Esophagus squamous epithelium (tissue), 5 donors: ENCODE results near the gene ZNF12. TPM values are rescaled to one million over a fixed set of nuclear protein-coding genes. Genes with fewer than 3 reads are reported as not detected.
"Not testable (repeated sequence)": the region's sequence is repeated elsewhere in the genome, so short reads cannot be mapped to it uniquely, and the experiment has no call there.

Experiments used
- DNase-seq: peaks from one replicate; lab custom pipeline; 2025; lab: John Stamatoyannopoulos, UW
- H3K27ac ChIP-seq, 4 donors: fragments of 200-600 bp; sonication (generic); one replicate each; pipeline ENCODE4 v1.5.1; 2016 to 2019; ENCODE audit warnings: mild to moderate bottlenecking in 1 of 4
- H3K27me3 ChIP-seq, 4 donors: fragments of 200-600 bp; sonication (generic); 1 replicate in 3 of 4; 2 replicates in 1 of 4; pipeline versions ENCODE4 v1.5.1 to v1.6.0; 2017 to 2021; ENCODE audit warnings: antibody characterized with exemption in 1 of 4
- H3K36me3 ChIP-seq, 3 donors: fragments of 200-600 bp; sonication (generic); one replicate each; pipeline ENCODE4 v1.5.1; 2016 to 2019
- H3K4me1 ChIP-seq, 3 donors: fragments of 200-600 bp; sonication (generic); one replicate each; pipeline ENCODE4 v1.5.1; 2017 to 2019
- H3K4me3 ChIP-seq, 4 donors: fragments of 200-600 bp; sonication (generic); 1 replicate in 3 of 4; 2 replicates in 1 of 4; pipeline ENCODE4 v1.5.1; 2016 to 2019; ENCODE audit warnings: mild to moderate bottlenecking in 2 of 4, moderate library complexity in 1 of 4
- H3K9me3 ChIP-seq, 3 donors: fragments of 200-600 bp; sonication (generic); one replicate each; pipeline ENCODE4 v1.5.1; 2016 to 2019
- POLR2A ChIP-seq, 4 donors: fragments of 450-650 bp; IDR thresholded peaks; one replicate each; pipeline ENCODE4 v1.6.1; 2017; ENCODE audit warnings: antibody characterized with exemption in 4 of 4, mild to moderate bottlenecking in 4 of 4, moderate library complexity in 3 of 4
- WGBS, 2 donors: methylation state at CpG; one replicate each; pipeline ENCODE4 v1.1.5; 2018; 5-methylcytosine and 5-hydroxymethylcytosine counted together
- intact Hi-C: fragments of 100-400 bp; cut with DNase I; formaldehyde crosslinking; loops from one replicate; pipeline ENCODE4 v1.15.0; 2022
- total RNA-seq, 4 donors: library from RNA; depleted of rRNA; stranded (reverse); fragments of >200 nt; gene quantifications; one replicate each; pipeline ENCODE4 v1.1.0, GENCODE V29; 2016
- TF ChIP-seq, protein P1 (sequence below), 6 experiments: fragments of 450-650 bp in 4 of 6; fragments of 200-600 bp in 2 of 6; sonication (generic) in 2 of 6; IDR thresholded peaks; one replicate each; pipeline ENCODE4 v1.5.1; 2016 to 2019; ENCODE audit warnings: antibody characterized with exemption in 6 of 6, mild to moderate bottlenecking in 4 of 6, moderate library complexity in 4 of 6
- donor health status: DM: yes; HTN: yes; CAD: no.

ZNF12 gene
- 10 to 100 TPM in 3 of 4 donors, 1 to 10 TPM in 1; 8.6 to 22.3 (median 11.3) TPM for total RNA-seq

DNA sequence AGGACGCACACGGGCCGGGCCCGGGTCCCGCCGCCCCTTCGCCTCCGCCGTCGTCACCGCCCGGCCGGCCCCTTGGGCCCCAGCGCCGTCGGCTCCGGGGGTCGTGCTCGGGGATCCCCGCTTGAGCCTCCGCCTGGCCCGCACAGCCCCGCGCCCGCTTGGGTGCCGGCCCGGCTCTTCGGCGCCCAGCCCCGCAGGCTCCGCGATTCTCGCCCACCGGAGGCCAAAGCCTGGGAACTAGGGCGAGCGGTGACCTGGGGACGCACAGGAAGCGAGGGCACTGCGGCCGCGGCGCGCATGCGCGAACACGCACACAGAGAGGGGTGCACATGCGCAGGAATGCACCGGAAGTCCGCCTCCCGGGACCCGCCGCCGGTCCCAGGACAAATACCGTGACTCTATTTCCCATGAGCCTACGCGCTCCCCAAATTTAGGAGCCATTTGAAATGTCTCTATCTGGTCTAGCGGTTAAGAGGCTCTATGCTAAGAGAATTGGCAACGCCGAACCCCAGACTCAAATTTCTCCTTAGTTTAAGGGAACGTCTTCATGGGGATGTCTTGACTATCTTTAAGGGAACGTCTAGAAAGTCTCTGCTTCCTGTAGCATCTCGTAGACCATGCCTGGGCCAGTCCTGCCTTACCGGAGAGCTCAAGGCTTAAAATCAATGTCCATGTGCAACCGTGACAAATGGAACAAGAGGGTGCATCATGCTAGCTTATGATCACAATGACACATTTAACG lies at the start of gene ZNF12:
Gene ZNF12, minus strand, starts transcription at position 282 of the 742 bp plus-strand sequence. CDS start 1,774 bp downstream, outside the sequence.
- Histone ChIP-seq H3K4me1 (peaks cover 11 to 37% (median 17%) of the 10 kb centered on the region in 3 donors), H3K4me3 (peak within 1 kb of the TSS; percentile 78 to 100 (median 91)), H3K27me3 (no peaks in the 10 kb centered on the region), H3K36me3 (peaks cover 4 to 31% (median 8%) of the 10 kb centered on the region in 3 donors), H3K27ac (peak within 1 kb of the TSS; percentile 85 to 98 (median 92)), H3K9me3 (peaks cover 0 to 17% (median 0%) of the 10 kb centered on the region in 3 donors)
- intact Hi-C loops = no loop called here
- peak; percentile 70 for DNase-seq
- 7 to 9% methylated on average over 8 to 12 of the region's 65 CpGs for WGBS, 2 donors
- TF ChIP-seq POLR2A (IDR thresholded peaks at IDR 0.05) = peak in 2 of 4 donors; percentile 73 to 77
- TF ChIP-seq, protein P1, sequence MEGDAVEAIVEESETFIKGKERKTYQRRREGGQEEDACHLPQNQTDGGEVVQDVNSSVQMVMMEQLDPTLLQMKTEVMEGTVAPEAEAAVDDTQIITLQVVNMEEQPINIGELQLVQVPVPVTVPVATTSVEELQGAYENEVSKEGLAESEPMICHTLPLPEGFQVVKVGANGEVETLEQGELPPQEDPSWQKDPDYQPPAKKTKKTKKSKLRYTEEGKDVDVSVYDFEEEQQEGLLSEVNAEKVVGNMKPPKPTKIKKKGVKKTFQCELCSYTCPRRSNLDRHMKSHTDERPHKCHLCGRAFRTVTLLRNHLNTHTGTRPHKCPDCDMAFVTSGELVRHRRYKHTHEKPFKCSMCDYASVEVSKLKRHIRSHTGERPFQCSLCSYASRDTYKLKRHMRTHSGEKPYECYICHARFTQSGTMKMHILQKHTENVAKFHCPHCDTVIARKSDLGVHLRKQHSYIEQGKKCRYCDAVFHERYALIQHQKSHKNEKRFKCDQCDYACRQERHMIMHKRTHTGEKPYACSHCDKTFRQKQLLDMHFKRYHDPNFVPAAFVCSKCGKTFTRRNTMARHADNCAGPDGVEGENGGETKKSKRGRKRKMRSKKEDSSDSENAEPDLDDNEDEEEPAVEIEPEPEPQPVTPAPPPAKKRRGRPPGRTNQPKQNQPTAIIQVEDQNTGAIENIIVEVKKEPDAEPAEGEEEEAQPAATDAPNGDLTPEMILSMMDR (IDR thresholded peaks at IDR 0.05) = peak in 3 of 6 experiments; percentile 1 to 51 (median 15)

DNA sequence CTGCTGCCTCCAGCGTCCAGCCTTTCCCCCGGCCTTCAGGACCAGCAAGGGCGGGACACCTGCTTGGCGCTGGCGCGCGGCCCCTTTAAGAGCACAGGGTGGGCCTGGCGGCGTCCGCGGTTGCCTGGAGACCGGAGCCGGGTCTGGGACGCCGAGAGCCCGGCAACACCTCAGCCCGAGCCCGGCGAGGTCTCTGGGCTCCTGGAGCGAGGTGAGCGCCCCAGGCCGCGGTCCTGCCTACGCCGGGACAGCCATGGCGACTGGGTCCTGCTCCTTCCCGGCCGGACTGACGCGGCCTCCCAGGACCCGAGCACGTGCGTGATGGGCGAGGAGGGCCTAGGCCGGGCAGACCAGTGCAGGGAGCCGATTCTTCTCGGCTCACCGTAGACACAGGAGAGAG lies 47.2 kb upstream of the ZNF12 start, which contains the start of gene RSPH10B2:
Gene RSPH10B2, plus strand, starts transcription at position 140 of the 400 bp plus-strand sequence. CDS start 3,575 bp downstream, outside the sequence.
- H3K36me3 ChIP-seq, H3K27ac ChIP-seq, H3K9me3 ChIP-seq, DNase-seq, H3K4me1 ChIP-seq, intact Hi-C loops, H3K27me3 ChIP-seq: not testable (repeated sequence)
- peak within 1 kb of the TSS in 1 of 4 donors; percentile 26 for H3K4me3 ChIP-seq
- no CpG with 5 or more reads among the region's 38 CpGs for WGBS, 2 donors

GRCh38 chr7:6750173-6750572 lies 43.4 kb upstream of the ZNF12 start:
- H3K4me3 ChIP-seq, intact Hi-C loops, DNase-seq, H3K27ac ChIP-seq, H3K4me1 ChIP-seq, H3K27me3 ChIP-seq, H3K9me3 ChIP-seq: not testable (repeated sequence)
- H3K36me3 ChIP-seq = peaks cover 0 to 19% (median 0%) of the 10 kb centered on the region in 3 donors
- WGBS, 2 donors = 89 to 96% methylated on average over 3 to 5 of the region's 6 CpGs

- H3K27ac ChIP-seq, intact Hi-C loops, H3K4me1 ChIP-seq, DNase-seq, H3K27me3 ChIP-seq, H3K9me3 ChIP-seq, H3K4me3 ChIP-seq: not testable (repeated sequence)
- WGBS, 2 donors = 80 to 100% methylated on average over 1 to 3 of the region's 12 CpGs
- peaks cover 0 to 19% (median 0%) of the 10 kb centered on the region in 3 donors for H3K36me3 ChIP-seq
Measured at GRCh38 chr7:6749335-6749734, 42.6 kb upstream of the ZNF12 start.

DNA sequence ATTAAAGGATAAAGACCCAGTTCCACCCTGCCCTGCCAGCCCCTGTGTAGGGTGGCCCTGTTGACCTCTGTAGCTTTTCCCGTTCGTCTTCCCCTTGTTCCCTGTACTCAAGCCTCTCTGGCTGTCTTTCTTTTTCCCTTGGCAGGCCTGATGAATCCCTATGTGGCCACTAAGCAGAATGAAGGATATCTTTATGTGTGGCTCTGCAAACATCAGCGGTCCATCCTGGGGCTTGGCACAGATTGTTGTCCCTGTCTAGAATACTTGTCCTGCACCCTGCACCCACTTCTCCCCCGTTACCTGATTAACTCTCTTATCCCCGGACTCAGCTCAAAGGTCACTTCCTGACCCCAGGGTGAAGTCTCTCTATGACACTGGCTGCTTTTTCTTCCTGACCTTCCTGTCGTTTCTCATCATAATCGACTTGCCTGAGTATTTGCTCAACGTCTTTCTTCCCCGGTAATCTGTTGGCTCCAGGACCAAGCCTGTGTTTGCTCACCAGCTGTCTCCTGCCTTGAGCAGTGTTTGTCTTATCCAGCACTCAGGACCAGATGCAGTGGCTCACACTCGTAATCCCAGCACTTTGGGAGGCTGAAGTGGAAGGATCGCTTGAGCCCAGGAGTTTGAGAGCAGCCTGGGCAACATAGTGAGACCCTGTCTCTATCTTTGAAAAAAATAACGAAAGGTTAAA lies 37.8 kb upstream of the ZNF12 start:
- H3K36me3 ChIP-seq = peaks cover 0 to 43% (median 0%) of the 10 kb centered on the region in 3 donors
- DNase-seq, H3K27ac ChIP-seq, intact Hi-C loops, H3K9me3 ChIP-seq, H3K4me1 ChIP-seq, H3K4me3 ChIP-seq, H3K27me3 ChIP-seq: not testable (repeated sequence)
- WGBS, 2 donors = 75 to 100% methylated on average over 1 of the region's 12 CpGs

GRCh38 chr7:6738415-6738814 lies 31.7 kb upstream of the ZNF12 start:
- H3K4me3 ChIP-seq, H3K27ac ChIP-seq, H3K27me3 ChIP-seq, H3K4me1 ChIP-seq, intact Hi-C loops, DNase-seq, H3K9me3 ChIP-seq: not testable (repeated sequence)
- WGBS, 2 donors = 100% methylated on average over 2 of the region's 11 CpGs; no CpG with 5 or more reads in 1 of the 2 donors
- peaks cover 0 to 87% (median 15%) of the 10 kb centered on the region in 3 donors for H3K36me3 ChIP-seq

DNA sequence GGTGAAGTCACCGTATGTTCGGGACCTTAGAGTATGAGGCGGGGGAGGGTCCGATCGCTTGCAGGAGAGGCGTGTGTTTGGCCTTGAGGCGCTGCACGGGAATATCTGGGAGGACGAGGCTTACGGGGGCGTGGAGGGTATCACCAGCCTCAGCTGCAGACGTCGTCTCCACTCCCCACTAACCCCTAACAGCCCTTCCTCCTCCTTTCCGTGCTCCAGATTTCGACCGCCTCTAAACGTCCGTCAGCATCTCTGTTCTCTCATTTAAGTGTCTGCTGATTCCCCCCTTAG lies 23.5 kb upstream of the ZNF12 start:
- Histone ChIP-seq H3K9me3 (no peaks in the 10 kb centered on the region), H3K4me1 (peaks cover 4 to 40% (median 9%) of the 10 kb centered on the region in 3 donors), H3K36me3 (peaks cover 0 to 35% (median 6%) of the 10 kb centered on the region in 3 donors), H3K27me3 (no peaks in the 10 kb centered on the region), H3K27ac (peak overlapping the region; percentile 86 to 94 (median 92)), H3K4me3 (peak overlapping the region; percentile 87 to 95 (median 92))
- DNase-seq = no peak
- 1 to 3% methylated on average over 13 to 18 of the region's 18 CpGs for WGBS, 2 donors
- TF ChIP-seq, protein P1 (IDR thresholded peaks at IDR 0.05) = no peak
- intact Hi-C loops = no loop called here
